Glomerular visceral epithelial cell (primary cell): Measurements from ENCODE around the gene TP53I3.
"Not testable (repeated sequence)": the region's sequence is repeated elsewhere in the genome, so short reads cannot be mapped to it uniquely, and the experiment has no call there.

Experiments
- DNase-seq: peaks from one replicate; pipeline ENCODE4 v3.0.0-alpha.2; 2016; ENCODE audit errors: extremely low spot score

TP53I3 gene

GRCh38 chr2:24100732-24101131 is 16.1 kb upstream of the TP53I3 start:
- not testable (repeated sequence) for DNase-seq

GRCh38 chr2:24095171-24095677 is 10.6 kb upstream of the TP53I3 start:
- DNase-seq, result not testable (repeated sequence)

- DNase-seq, result not testable (repeated sequence)
Measured at GRCh38 chr2:24093270-24093669, 8.6 kb upstream of the TP53I3 start.

- no peak for DNase-seq
Measured at GRCh38 chr2:24088821-24089359, 4.3 kb upstream of the TP53I3 start.

- no peak for DNase-seq
Measured at GRCh38 chr2:24087032-24087431, 2.4 kb upstream of the TP53I3 start.

GRCh38 chr2:24086241-24086640 is 1.6 kb upstream of the TP53I3 start:
- no peak for DNase-seq

GRCh38 chr2:24085200-24085489 is 511 bp upstream of the TP53I3 start:
- no peak for DNase-seq

- DNase-seq, result peak; percentile 89
Measured at GRCh38 chr2:24083567-24084385, 858 bp downstream of the TP53I3 start.

- DNase-seq, result no peak
Measured at GRCh38 chr2:24082787-24083566, 1.7 kb downstream of the TP53I3 start.

GRCh38 chr2:24080701-24081100 is 3.9 kb downstream of the TP53I3 start:
- no peak for DNase-seq

GRCh38 chr2:24077879-24078278 is 6.8 kb downstream of the TP53I3 start:
- DNase-seq, result no peak

GRCh38 chr2:24077535-24077877 is 7.1 kb downstream of the TP53I3 start:
- no peak for DNase-seq

- DNase-seq, result peak; percentile 16
Measured at GRCh38 chr2:24076849-24077534, 7.6 kb downstream of the TP53I3 start.

GRCh38 chr2:24075915-24076848 is 8.5 kb downstream of the TP53I3 start, which contains the start of gene SF3B6:
Gene SF3B6 (minus strand): TSS chr2:24076326. CDS start chr2:24076229, 97 bp downstream.
- DNase-seq, result peak; percentile 98

GRCh38 chr2:24075259-24075658 is 9.4 kb downstream of the TP53I3 start:
- DNase-seq, result no peak

GRCh38 chr2:24073816-24074215 is 10.8 kb downstream of the TP53I3 start:
- no peak for DNase-seq

GRCh38 chr2:24072259-24072658 is 12.4 kb downstream of the TP53I3 start:
- DNase-seq, result no peak

GRCh38 chr2:24065341-24065740 is 19.3 kb downstream of the TP53I3 start:
- DNase-seq, result no peak

- DNase-seq, result no peak
Measured at GRCh38 chr2:24058564-24059271, 25.9 kb downstream of the TP53I3 start.

- no peak for DNase-seq
Measured at GRCh38 chr2:24055750-24056149, 28.9 kb downstream of the TP53I3 start.
